Measurements from ENCODE around the gene DNMT3L.

GRCh38 chr21:44296916-44297315, 35.2 kb upstream of the DNMT3L start:
- TF ChIP-seq CTCF (IDR thresholded peaks at IDR 0.05) (no peak), ZFX (IDR thresholded peaks at IDR 0.05; ENCODE audit: borderline replicate concordance) (no peak)
